Cardiac muscle cell (in vitro differentiated cells and primary cell): ENCODE measurements around the gene ZNF311. TPM values are rescaled to one million over a fixed set of nuclear protein-coding genes. Genes with fewer than 3 reads are reported as not detected.
A peak's percentile ranks its signal among the peaks of the same experiment; 100 is the strongest.
"Not testable (repeated sequence)": the region's sequence is repeated elsewhere in the genome, so short reads cannot be mapped to it uniquely, and the experiment has no call there.

Experiments
- DNase-seq, 2 donors: peaks; one replicate each; pipeline versions ENCODE4 v3.0.0 to v3.0.0-alpha.2; 2010 to 2017; ENCODE audit warnings: low read depth in 1 of 2, low spot score in 1 of 2
- H3K27ac ChIP-seq: fragments of 200-600 bp; sonication (generic); 2 replicates; pipeline ENCODE4 v1.5.1; 2016
- H3K27me3 ChIP-seq: fragments of 200-600 bp; sonication (generic); 2 replicates; pipeline ENCODE4 v1.6.0; 2016; ENCODE audit warnings: control low read depth
- H3K36me3 ChIP-seq: fragments of 200-600 bp; sonication (generic); 2 replicates; pipeline ENCODE4 v1.5.1; 2016; ENCODE audit warnings: control low read depth
- H3K4me1 ChIP-seq: fragments of 200-600 bp; sonication (generic); 2 replicates; pipeline ENCODE4 v1.8.1; 2017; ENCODE audit warnings: low read depth, mild to moderate bottlenecking, mixed run types
- H3K4me3 ChIP-seq: fragments of 200-600 bp; sonication (generic); 2 replicates; pipeline ENCODE4 v1.5.1; 2016; ENCODE audit warnings: mild to moderate bottlenecking
- H3K9me3 ChIP-seq: fragments of 200-600 bp; sonication (generic); 2 replicates; pipeline ENCODE4 v1.5.1; 2017; ENCODE audit warnings: low read depth, mild to moderate bottlenecking, control low read depth
- polyA plus RNA-seq: library from polyadenylated mRNA; unstranded; fragments of >200 nt; fragmentation: Nextera tagmentation; extraction: Ambion mirVana; gene quantifications from 2 replicates; pipeline ENCODE4 v1.2.1, GENCODE V29; 2016
- total RNA-seq: library from RNA; depleted of rRNA; stranded (reverse); fragments of >200 nt; gene quantifications from 2 replicates; pipeline ENCODE4 v1.2.3, GENCODE V29; 2016
- TF ChIP-seq, protein P1 (sequence below): IDR thresholded peaks from 2 replicates; pipeline ENCODE4 v1.5.1; 2012; ENCODE audit warnings: low read depth, mild to moderate bottlenecking, low read length

ZNF311 gene
- total and polyA plus RNA-seq, 2 experiments from 2014 or later, result 0.57 to 1.8 TPM

DNA sequence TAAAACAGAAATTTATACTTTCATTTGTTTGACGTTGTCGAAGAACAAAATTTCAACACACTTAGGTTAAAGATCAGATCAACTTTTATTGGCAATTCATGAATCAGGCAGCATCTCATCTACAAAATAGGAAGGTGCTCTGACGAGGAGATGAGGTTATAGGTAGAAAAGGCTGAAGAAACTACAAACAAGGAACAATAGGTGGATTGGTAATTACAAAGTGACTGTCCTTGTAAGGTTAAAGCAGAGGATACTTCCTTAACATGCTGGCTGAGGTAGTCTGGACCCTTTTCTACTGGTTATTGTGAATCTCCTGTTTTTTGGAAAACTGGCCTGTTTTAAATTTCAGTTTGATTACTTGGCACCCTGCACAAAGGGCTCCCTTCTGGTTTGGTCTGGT lies 48.8 kb downstream of the ZNF311 start:
- no peak overlapping the region for H3K27ac ChIP-seq
- no peaks in the 10 kb centered on the region for H3K27me3 ChIP-seq
- TF ChIP-seq, protein P1, sequence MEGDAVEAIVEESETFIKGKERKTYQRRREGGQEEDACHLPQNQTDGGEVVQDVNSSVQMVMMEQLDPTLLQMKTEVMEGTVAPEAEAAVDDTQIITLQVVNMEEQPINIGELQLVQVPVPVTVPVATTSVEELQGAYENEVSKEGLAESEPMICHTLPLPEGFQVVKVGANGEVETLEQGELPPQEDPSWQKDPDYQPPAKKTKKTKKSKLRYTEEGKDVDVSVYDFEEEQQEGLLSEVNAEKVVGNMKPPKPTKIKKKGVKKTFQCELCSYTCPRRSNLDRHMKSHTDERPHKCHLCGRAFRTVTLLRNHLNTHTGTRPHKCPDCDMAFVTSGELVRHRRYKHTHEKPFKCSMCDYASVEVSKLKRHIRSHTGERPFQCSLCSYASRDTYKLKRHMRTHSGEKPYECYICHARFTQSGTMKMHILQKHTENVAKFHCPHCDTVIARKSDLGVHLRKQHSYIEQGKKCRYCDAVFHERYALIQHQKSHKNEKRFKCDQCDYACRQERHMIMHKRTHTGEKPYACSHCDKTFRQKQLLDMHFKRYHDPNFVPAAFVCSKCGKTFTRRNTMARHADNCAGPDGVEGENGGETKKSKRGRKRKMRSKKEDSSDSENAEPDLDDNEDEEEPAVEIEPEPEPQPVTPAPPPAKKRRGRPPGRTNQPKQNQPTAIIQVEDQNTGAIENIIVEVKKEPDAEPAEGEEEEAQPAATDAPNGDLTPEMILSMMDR, result no peak
- H3K4me1 ChIP-seq, result no peaks in the 10 kb centered on the region
- H3K9me3 ChIP-seq, result no peaks in the 10 kb centered on the region
- no peak overlapping the region for H3K4me3 ChIP-seq
- H3K36me3 ChIP-seq, result no peaks in the 10 kb centered on the region
- no peak for DNase-seq

DNA sequence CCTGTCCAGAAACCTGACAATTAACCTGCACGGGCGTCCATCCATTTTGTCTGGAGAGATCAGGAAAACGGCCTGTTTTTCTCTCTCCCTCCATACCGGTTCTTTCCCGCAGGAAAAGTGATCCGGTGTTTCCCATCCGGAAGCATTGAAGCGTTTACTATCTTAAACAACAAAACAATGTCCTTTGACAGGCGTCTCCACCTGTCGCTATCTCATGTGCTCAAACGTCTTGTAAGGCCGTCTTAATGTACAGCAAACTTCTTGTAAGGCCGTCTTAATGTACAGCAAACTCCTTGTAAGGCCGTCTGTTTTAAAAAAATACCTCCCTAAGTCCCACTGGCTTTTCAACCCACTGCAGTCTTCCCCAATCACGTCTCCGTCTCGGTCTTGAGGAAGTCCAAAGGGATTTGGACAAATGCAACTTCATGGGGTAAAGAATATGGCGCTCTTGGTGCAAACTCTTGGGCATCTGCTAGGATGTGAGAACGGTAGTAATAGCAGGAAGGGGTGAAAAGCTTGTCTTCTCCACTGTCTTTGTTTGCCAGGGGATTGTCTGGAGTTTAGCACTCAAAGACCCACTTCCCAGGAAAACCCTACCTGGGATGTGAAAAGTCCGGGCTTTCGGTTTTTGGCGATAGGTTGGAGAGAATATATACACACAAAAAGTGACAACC lies 51.4 kb downstream of the ZNF311 start:
- peak overlapping the region; percentile 43 for H3K4me3 ChIP-seq
- no peaks in the 10 kb centered on the region for H3K27me3 ChIP-seq
- no peak overlapping the region for H3K27ac ChIP-seq
- H3K4me1 ChIP-seq, result no peaks in the 10 kb centered on the region
- no peaks in the 10 kb centered on the region for H3K9me3 ChIP-seq
- TF ChIP-seq, protein P1, result no peak
- no peaks in the 10 kb centered on the region for H3K36me3 ChIP-seq
- peak; percentile 6 to 41 for DNase-seq

DNA sequence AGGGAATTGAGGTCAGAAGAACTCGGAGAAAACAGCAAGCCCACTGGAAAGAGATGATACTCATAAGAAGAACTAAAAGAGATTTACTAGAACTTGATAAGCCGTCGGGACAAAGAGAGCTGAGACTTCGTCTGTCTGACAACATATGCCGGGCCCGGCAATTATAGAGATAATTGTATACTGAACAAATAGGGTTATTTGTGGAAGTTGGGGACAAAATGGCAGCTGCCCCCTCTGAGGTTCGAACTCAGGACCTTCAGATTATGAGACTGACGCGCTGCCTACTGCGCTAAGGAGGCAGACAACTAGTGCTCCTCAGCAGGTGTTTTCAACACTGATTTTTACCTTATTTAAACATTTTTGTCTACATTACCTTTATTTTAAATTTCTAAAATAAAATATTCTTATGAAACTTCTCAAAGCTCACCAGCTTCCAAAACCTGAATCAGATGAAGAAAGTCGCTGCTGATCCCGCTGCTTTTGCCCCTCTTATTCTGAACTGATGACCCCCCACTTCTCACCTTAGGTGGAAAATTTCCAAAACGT lies 52.0 kb downstream of the ZNF311 start:
- TF ChIP-seq, protein P1, result no peak
- H3K4me1 ChIP-seq, result no peaks in the 10 kb centered on the region
- no peaks in the 10 kb centered on the region for H3K36me3 ChIP-seq
- DNase-seq, result peak; percentile 21 to 63
- no peak overlapping the region for H3K27ac ChIP-seq
- H3K27me3 ChIP-seq, result no peaks in the 10 kb centered on the region
- H3K4me3 ChIP-seq, result peak overlapping the region; percentile 43
- no peaks in the 10 kb centered on the region for H3K9me3 ChIP-seq

DNA sequence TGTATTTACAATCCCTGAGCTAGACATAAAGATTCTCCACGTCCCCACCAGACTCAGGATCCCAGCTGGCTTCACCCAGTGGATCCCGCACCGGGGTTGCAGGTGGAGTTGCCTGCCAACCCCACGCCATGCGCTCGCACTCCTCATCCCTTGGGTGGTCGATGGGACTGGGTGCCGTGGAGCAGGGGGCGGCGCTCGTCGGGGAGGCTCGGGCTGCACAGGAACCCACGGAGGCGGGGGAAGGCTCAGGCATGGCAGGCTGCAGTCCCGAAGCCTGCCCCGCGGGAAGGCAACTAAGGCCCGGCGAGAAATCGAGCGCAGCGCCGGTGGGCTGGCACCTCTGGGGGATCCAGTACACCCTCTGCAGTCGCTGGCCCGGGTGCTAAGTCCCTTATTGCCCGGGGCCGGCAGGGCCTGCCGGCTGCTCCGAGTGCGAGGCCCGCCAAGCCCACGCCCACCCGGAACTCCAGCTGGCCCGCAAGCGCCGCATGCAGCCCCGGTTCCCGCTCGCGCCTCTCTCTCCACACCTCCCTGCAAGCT lies 55.4 kb downstream of the ZNF311 start:
- not testable (repeated sequence) for H3K9me3 ChIP-seq, H3K27ac ChIP-seq, H3K4me3 ChIP-seq, DNase-seq, H3K27me3 ChIP-seq, H3K4me1 ChIP-seq, H3K36me3 ChIP-seq

DNA sequence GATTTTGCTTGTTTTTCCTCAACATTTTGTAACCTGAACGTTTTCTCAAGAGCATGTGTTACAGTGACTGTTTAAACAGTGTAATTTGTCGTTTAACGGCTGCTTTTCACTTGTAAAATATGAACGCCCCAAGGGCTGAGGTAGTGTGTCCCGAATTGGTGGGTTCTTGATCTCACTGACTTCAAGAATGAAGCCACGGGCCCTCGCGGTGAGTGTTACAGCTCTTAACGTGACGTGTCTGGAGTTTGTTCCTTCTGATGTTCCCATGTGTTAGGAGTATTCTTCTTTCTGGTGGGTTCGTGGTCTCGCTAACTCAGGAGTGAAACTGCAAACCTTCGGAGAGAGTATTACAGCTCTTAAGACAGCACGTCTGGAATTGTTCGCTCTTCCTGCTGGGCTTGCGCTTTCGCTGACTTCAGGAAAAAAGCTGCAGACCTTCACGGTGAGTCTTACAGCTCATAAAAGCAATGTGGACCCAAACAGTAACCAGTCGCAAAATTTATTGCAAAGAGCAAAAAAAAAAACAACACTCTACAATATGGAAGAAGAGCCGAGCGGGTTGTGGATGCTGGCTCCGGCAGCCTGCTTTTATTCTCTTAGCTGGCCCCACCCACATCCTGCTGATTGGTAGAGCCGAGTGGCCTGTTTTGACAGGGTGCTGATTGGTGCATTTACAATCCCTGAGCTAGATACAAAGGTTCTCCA lies 56.2 kb downstream of the ZNF311 start:
- no peak for DNase-seq
- H3K27ac ChIP-seq, result no peak overlapping the region
- TF ChIP-seq, protein P1, result no peak

DNA sequence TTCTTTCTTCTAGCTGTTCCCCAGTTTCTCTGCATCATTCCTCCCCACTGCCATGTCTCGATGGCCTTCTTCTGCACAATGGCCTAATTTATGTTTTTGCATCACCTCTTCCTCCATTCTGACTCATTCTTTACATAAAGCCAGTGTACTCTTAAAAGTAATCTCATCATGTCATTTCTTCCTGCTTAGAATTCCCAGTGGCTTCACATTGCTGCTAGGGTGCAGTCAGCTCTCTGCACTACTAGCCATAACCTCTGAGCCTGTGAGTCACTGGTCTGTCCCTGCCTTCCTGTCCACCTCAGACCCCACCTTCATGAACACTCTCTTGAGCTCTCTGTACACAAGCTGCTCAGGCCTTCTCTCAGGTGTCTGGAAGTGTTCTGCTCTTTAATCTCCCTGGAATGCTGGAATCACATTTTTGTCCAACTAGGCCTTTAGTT lies 57.3 kb downstream of the ZNF311 start:
- no peaks in the 10 kb centered on the region for H3K36me3 ChIP-seq
- H3K4me3 ChIP-seq, result no peak overlapping the region
- DNase-seq, result no peak
- TF ChIP-seq, protein P1, result no peak
- no peaks in the 10 kb centered on the region for H3K4me1 ChIP-seq
- no peak overlapping the region for H3K27ac ChIP-seq
- no peaks in the 10 kb centered on the region for H3K9me3 ChIP-seq
- H3K27me3 ChIP-seq, result no peaks in the 10 kb centered on the region

More for the DNA sequence above, 56.2 kb downstream of the ZNF311 start:
- no peak overlapping the region for H3K4me3 ChIP-seq
- H3K9me3 ChIP-seq, result no peaks in the 10 kb centered on the region
- H3K27me3 ChIP-seq, result no peaks in the 10 kb centered on the region
- no peaks in the 10 kb centered on the region for H3K36me3 ChIP-seq
- H3K4me1 ChIP-seq, result no peaks in the 10 kb centered on the region
